Measurements from ENCODE around the gene SLC25A34.

GRCh38 chr1:15755021-15755645 lies 19.1 kb downstream of the SLC25A34 start:
- TF ChIP-seq, protein P1, sequence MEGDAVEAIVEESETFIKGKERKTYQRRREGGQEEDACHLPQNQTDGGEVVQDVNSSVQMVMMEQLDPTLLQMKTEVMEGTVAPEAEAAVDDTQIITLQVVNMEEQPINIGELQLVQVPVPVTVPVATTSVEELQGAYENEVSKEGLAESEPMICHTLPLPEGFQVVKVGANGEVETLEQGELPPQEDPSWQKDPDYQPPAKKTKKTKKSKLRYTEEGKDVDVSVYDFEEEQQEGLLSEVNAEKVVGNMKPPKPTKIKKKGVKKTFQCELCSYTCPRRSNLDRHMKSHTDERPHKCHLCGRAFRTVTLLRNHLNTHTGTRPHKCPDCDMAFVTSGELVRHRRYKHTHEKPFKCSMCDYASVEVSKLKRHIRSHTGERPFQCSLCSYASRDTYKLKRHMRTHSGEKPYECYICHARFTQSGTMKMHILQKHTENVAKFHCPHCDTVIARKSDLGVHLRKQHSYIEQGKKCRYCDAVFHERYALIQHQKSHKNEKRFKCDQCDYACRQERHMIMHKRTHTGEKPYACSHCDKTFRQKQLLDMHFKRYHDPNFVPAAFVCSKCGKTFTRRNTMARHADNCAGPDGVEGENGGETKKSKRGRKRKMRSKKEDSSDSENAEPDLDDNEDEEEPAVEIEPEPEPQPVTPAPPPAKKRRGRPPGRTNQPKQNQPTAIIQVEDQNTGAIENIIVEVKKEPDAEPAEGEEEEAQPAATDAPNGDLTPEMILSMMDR (conservative IDR thresholded peaks at IDR 0.05; ENCODE audit: low read length) = no peak
- no peak for TF ChIP-seq EZH2phosphoT487 (IDR thresholded peaks at IDR 0.05; ENCODE audit: borderline replicate concordance)
